ENCODE results near the gene SMYD3.

SMYD3 gene

DNA sequence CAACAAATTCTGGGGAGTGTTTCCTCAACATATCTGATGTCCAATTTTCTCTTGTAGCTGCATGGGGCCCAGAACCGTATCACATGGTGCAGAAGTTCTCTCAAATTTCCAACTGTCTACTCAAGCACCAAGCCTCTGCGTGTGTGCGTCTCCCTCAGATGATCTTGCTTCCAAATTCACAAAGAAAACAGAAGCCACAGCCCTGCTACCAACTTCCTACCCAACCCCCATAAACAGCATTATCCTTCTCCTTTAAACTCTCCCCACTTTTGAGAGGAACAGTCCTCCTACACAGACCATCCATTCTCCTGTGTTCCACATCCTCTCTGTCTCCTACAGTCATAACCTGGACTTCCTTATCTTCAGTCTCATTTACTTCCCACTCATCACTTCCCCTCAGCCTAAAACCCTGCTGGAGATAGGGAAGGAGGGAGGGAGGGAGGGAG, 354.1 kb downstream of the SMYD3 start:
- TF ChIP-seq, protein P1, sequence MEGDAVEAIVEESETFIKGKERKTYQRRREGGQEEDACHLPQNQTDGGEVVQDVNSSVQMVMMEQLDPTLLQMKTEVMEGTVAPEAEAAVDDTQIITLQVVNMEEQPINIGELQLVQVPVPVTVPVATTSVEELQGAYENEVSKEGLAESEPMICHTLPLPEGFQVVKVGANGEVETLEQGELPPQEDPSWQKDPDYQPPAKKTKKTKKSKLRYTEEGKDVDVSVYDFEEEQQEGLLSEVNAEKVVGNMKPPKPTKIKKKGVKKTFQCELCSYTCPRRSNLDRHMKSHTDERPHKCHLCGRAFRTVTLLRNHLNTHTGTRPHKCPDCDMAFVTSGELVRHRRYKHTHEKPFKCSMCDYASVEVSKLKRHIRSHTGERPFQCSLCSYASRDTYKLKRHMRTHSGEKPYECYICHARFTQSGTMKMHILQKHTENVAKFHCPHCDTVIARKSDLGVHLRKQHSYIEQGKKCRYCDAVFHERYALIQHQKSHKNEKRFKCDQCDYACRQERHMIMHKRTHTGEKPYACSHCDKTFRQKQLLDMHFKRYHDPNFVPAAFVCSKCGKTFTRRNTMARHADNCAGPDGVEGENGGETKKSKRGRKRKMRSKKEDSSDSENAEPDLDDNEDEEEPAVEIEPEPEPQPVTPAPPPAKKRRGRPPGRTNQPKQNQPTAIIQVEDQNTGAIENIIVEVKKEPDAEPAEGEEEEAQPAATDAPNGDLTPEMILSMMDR (IDR thresholded peaks at IDR 0.05; ENCODE audit: borderline replicate concordance, insufficient read depth, low read depth, low read length) = no peak
- no peak overlapping the region for H3K4me3 ChIP-seq (ENCODE audit: low read depth, low read length)

DNA sequence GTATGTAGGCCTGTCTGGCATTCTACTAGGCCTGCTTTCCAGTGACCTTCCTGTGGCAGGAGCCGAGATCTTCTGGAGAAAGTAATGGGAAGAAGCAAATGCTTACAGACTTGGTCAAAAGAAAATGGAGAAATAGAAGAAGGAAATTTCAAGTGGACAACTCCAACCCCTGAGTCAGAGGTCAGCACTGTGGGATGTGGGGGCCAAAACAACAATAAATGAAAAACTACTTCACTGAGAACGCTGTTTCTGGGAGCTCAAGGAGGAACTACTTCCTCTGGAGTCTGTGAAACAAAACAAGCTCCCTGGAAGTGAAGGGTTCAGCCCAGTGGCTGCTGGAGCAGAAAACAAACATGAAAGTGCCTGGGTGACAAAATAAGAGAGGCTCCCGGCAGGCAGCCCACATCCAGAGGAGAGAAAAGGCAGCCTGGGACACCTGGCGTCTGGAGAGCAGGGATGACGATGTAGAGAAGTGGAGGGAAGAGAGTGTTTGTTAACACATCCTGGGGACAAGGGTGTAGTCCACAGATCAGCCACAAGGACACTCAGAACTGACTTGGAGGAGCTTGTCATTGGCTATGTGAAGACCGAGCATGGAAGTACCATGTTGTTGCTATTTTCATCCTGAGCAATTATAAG, 355.2 kb downstream of the SMYD3 start:
- TF ChIP-seq, protein P1 (IDR thresholded peaks at IDR 0.05; ENCODE audit: borderline replicate concordance, insufficient read depth, low read depth, low read length) = no peak
- H3K4me3 ChIP-seq (ENCODE audit: low read depth, low read length) = no peak overlapping the region

DNA sequence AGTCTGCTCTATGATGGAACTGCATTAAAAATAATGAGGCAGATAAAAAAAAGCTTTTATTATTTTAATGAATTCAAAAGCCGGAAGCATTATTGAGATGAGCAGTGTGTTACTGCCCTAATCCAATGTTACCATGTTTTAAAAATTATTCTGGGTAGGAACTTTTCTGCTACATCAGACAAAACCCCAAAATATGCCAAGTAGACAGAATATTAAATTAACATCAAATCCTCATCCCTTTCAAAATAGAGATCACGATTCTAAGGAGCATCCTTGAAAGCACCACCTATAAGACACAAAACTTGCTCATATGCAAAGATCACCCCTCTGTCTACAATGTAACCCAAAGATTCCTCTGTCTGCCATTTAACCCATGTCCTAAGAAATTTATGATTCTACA, 357.5 kb downstream of the SMYD3 start:
- TF ChIP-seq, protein P1 (IDR thresholded peaks at IDR 0.05; ENCODE audit: borderline replicate concordance, insufficient read depth, low read depth, low read length) = no peak
- H3K4me3 ChIP-seq (ENCODE audit: low read depth, low read length) = no peak overlapping the region

DNA sequence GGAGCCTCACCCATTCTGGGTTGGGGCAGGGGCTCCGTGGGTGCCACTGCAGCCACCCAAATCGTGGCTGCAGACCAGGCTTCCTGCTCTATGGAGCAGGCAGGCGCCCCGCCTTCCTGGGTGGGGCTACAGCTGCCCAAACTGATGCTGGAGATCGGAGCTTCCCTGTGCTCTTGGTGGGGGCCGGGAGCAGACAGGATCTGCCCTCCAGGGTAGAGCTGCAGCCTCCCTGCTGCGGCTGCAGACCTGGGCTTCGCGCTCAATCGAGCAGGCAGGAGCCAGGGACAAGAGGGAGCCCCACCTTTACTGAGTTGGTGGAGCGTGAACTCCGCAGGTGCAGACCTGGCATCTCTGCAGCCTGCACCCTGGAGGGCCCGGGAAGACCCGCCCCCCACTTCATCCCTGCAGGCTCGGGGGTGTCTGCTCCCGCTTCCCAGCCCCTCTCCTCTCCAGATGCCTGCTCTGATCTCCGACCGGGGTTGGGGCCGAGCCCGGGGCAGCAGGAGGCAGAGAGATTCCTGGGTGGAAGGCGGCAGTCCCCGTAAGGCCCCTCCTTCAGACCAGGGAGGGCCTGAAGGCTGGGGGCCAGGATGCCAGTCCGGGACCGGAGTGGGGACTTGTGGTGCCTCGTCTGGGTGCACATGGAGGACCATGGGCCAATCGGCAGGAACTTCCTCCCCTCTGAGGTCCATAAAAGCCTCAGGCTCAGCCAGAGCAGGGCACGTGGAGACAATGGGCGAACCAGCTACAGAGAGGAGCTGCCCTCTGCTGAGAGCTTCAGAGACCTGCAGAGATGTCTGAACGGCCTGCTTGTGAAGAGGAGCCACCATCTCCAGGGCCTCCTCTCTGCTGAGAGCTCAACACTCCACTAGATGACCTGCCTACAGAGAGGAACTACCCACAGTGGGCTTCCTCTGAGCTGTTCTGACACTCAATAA, 359.3 kb downstream of the SMYD3 start:
- TF ChIP-seq, protein P1 (IDR thresholded peaks at IDR 0.05; ENCODE audit: borderline replicate concordance, insufficient read depth, low read depth, low read length) = no peak
- H3K4me3 ChIP-seq (ENCODE audit: low read depth, low read length) = no peak overlapping the region

DNA sequence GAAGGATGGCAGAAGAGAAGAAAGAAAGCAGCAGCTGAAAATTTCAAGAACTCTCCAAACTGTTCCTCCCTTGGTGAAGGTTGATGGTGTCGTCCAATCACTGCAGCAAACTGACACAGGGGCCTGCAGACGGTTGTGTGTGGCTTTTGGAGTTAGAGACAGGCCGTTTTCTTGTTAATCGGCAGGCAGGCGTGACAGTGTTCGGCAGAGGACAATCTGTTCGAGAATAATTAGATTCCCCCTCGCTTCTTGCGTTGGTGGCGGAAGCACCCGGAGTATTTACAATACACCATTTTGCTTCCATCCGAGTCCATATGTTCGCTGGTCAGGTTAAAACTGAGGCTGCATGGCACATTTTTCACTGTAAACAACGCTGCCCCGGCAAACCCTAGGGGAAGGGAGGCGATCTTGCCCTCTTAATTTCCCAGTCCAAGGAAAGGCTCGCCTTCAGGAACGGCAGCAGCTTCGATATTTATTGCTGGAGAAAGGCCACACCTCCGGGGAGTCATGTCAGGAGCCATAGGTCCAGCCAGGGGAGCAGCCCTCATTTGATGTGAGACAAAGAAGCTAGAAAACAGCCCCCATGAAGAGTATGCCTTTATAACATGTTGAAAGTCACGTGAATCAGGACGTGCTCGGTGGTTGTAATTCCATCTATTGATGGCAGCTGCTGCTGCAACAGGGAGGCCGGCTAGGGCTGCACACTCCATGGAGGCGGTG, 360.1 kb downstream of the SMYD3 start:
- TF ChIP-seq, protein P1 (IDR thresholded peaks at IDR 0.05; ENCODE audit: borderline replicate concordance, insufficient read depth, low read depth, low read length) = no peak
- H3K4me3 ChIP-seq (ENCODE audit: low read depth, low read length) = no peak overlapping the region

DNA sequence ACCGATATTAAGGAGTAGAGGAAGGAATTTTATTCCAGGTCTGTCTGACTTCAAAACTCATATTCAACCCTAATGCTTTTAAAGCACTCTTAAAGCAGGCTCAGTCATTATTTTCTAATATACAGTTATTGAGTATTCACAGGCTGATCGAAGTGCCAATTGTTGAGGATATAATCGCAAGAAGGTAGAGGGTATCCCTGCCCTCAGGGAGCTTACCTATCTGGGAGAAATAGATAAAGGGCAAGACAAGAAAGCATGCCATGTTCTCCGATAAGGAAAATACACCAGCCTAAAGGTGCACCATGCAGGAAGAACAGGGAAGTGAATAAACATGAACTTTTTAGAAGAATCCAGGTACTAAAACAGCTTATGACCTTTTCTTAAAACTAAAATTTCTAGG, 361.2 kb downstream of the SMYD3 start:
- no peak overlapping the region for H3K4me3 ChIP-seq (ENCODE audit: low read depth, low read length)
- TF ChIP-seq, protein P1 (IDR thresholded peaks at IDR 0.05; ENCODE audit: borderline replicate concordance, insufficient read depth, low read depth, low read length) = no peak
